PC-3 (cell line): Measurements from ENCODE around the gene MAP3K3. TPM values are rescaled to one million over a fixed set of nuclear protein-coding genes. Genes with fewer than 3 reads are reported as not detected.

Source experiments
- ATAC-seq: fragments of 200-7000 bp; cut with Tn5 transposase; 2 replicates; pipeline ENCODE4 v1.9.1; 2020; ENCODE audit warnings: mild to moderate bottlenecking, moderate library complexity
- BruUV-seq: library from RNA; stranded (reverse); fragments of 400-500 nt; replicated peaks from 2 replicates; lab custom pipeline; 2021; lab: Mats Ljungman, UMichigan
- CTCF ChIA-PET: fragments of 300-600 bp; sonication (Branson Sonifier 250); formaldehyde crosslinking; loops from one replicate; lab custom pipeline; 2022; ENCODE audit warnings: antibody characterized with exemption; lab: Charles Lee
- POLR2A ChIA-PET: fragments of 300-600 bp; sonication (Branson Sonifier 250); formaldehyde crosslinking; loops from one replicate; lab custom pipeline; 2022; ENCODE audit warnings: antibody characterized with exemption; ENCODE audit not compliant: unreplicated experiment; lab: Charles Lee
- DNase-seq: peaks from one replicate; pipeline ENCODE4 v3.0.0-alpha.2; 2015
- H2AFZ ChIP-seq: fragments of 300-600 bp; sonication (generic); 2 replicates; pipeline ENCODE4 v1.6.0; 2016; ENCODE audit warnings: antibody characterized with exemption, low read length
- H3F3A ChIP-seq: fragments of 300-600 bp; sonication (generic); one replicate; pipeline ENCODE4 v1.6.0; 2017; ENCODE audit warnings: antibody characterized with exemption, low read length, control low read depth, mild to moderate bottlenecking; ENCODE audit not compliant: unreplicated experiment
- H3K27ac ChIP-seq: fragments of 300-600 bp; sonication (generic); 2 replicates; pipeline ENCODE4 v1.5.1; 2016; ENCODE audit warnings: mild to moderate bottlenecking, low read length
- H3K27me3 ChIP-seq: fragments of 300-600 bp; sonication (generic); 2 replicates; pipeline ENCODE4 v1.6.1; 2016; ENCODE audit warnings: low read length, mixed read lengths
- H3K36me3 ChIP-seq: fragments of 300-600 bp; sonication (generic); 2 replicates; pipeline ENCODE4 v1.6.1; 2016; ENCODE audit warnings: low read depth, mixed run types, low read length, mixed read lengths
- H3K4me1 ChIP-seq: fragments of 300-600 bp; sonication (generic); 2 replicates; pipeline ENCODE4 v1.5.1; 2016; ENCODE audit warnings: low read length; ENCODE audit not compliant: insufficient read depth
- H3K4me2 ChIP-seq: fragments of 300-600 bp; sonication (generic); 2 replicates; pipeline ENCODE4 v1.6.0; 2016; ENCODE audit warnings: low read length
- H3K4me3 ChIP-seq: fragments of 300-600 bp; sonication (generic); 2 replicates; pipeline ENCODE4 v1.5.1; 2016; ENCODE audit warnings: mild to moderate bottlenecking, low read length, mixed read lengths
- H3K79me2 ChIP-seq: fragments of 300-600 bp; sonication (generic); 2 replicates; pipeline ENCODE4 v1.6.1; 2017; ENCODE audit warnings: low read length, mixed read lengths
- H3K9ac ChIP-seq: fragments of 300-600 bp; sonication (generic); 2 replicates; pipeline ENCODE4 v1.6.0; 2016; ENCODE audit warnings: mild to moderate bottlenecking, low read length
- H3K9me2 ChIP-seq: fragments of 300-600 bp; sonication (generic); replicated peaks from 2 replicates; pipeline ENCODE4 v1.6.1; 2016; ENCODE audit warnings: mixed run types, low read length, mixed read lengths
- H3K9me3 ChIP-seq: fragments of 300-600 bp; sonication (generic); 2 replicates; pipeline ENCODE4 v1.6.1; 2016; ENCODE audit warnings: low read length, mixed read lengths
- H4K20me1 ChIP-seq: fragments of 300-600 bp; sonication (generic); 2 replicates; pipeline ENCODE4 v1.6.1; 2016; ENCODE audit warnings: low read length, mixed read lengths
- EZH2 ChIP-seq: fragments of 300-600 bp; sonication (generic); IDR thresholded peaks from one replicate; pipeline ENCODE4 v1.6.1; 2017; ENCODE audit warnings: antibody characterized with exemption, mild to moderate bottlenecking, low read length; ENCODE audit not compliant: unreplicated experiment
- EZH2phosphoT487 ChIP-seq: fragments of 300-600 bp; sonication (generic); IDR thresholded peaks from 2 replicates; pipeline ENCODE4 v1.6.1; 2018; ENCODE audit warnings: mild to moderate bottlenecking, antibody characterized with exemption, low read length, borderline replicate concordance
- intact Hi-C: fragments of 100-400 bp; cut with micrococcal nuclease; formaldehyde crosslinking; loops from 2 replicates; pipeline ENCODE4 v1.9.0; 2023
- total RNA-seq: library from RNA; depleted of rRNA; stranded (reverse); fragments of >200 nt; gene quantifications from 2 replicates; pipeline ENCODE4 v1.2.3, GENCODE V29; 2014
- TF ChIP-seq, protein P1 (sequence below): fragments of 300-600 bp; sonication (generic); conservative IDR thresholded peaks from 2 replicates; pipeline ENCODE4 v1.5.1; 2017; ENCODE audit warnings: antibody characterized with exemption, low read depth, mild to moderate bottlenecking, low read length

Gene MAP3K3
- total RNA-seq, 1 experiment from 2014 or later, result 27.1 TPM

- no peak overlapping the region for H2AFZ ChIP-seq
- no peaks in the 10 kb centered on the region for H3K79me2 ChIP-seq
- intact Hi-C loops, result loop anchor here (10.0 kb wide), 1 partner anchor 268 kb away; no protein-coding TSS in a partner anchor
- POLR2A ChIA-PET, result no interaction called here
- H3K36me3 ChIP-seq, result peaks cover 8% of the 10 kb centered on the region; the same call in 1 of the 2 replicates
- no peaks in the 10 kb centered on the region for H3K9me3 ChIP-seq
- H3K9ac ChIP-seq, result no peak overlapping the region
- no peaks in the 10 kb centered on the region for H3K27me3 ChIP-seq
- peak; percentile 23; the same call in 1 of the 2 replicates for ATAC-seq
- no peak for DNase-seq
- no peak overlapping the region for H3K27ac ChIP-seq
- CTCF ChIA-PET, result no interaction called here
- no peaks in the 10 kb centered on the region for H3F3A ChIP-seq
- no peak overlapping the region for H3K4me2 ChIP-seq
- no TSS peak for BruUV-seq
- no peaks in the 10 kb centered on the region for H3K9me2 ChIP-seq
- H4K20me1 ChIP-seq, result no peaks in the 10 kb centered on the region
- no peaks in the 10 kb centered on the region for H3K4me1 ChIP-seq
- no peak overlapping the region for H3K4me3 ChIP-seq
- no peak for TF ChIP-seq EZH2
- TF ChIP-seq, protein P1, sequence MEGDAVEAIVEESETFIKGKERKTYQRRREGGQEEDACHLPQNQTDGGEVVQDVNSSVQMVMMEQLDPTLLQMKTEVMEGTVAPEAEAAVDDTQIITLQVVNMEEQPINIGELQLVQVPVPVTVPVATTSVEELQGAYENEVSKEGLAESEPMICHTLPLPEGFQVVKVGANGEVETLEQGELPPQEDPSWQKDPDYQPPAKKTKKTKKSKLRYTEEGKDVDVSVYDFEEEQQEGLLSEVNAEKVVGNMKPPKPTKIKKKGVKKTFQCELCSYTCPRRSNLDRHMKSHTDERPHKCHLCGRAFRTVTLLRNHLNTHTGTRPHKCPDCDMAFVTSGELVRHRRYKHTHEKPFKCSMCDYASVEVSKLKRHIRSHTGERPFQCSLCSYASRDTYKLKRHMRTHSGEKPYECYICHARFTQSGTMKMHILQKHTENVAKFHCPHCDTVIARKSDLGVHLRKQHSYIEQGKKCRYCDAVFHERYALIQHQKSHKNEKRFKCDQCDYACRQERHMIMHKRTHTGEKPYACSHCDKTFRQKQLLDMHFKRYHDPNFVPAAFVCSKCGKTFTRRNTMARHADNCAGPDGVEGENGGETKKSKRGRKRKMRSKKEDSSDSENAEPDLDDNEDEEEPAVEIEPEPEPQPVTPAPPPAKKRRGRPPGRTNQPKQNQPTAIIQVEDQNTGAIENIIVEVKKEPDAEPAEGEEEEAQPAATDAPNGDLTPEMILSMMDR, result no peak
- no peak for TF ChIP-seq EZH2phosphoT487
These were observed 70.1 kb downstream of the MAP3K3 start for GRCh38 chr17:63692195-63692816.

- no peak overlapping the region for H3K9ac ChIP-seq
- TF ChIP-seq EZH2, result no peak
- TF ChIP-seq, protein P1, result no peak
- TF ChIP-seq EZH2phosphoT487, result no peak
- no peak overlapping the region for H3K4me2 ChIP-seq
- H3K4me3 ChIP-seq, result no peak overlapping the region
- BruUV-seq, result no TSS peak
- intact Hi-C loops, result loop anchor here (10.0 kb wide), 1 partner anchor 269 kb away; no protein-coding TSS in a partner anchor
- H3K27ac ChIP-seq, result no peak overlapping the region
- H3K9me2 ChIP-seq, result no peaks in the 10 kb centered on the region
- no peaks in the 10 kb centered on the region for H4K20me1 ChIP-seq
- no peak for ATAC-seq
- H3K4me1 ChIP-seq, result no peaks in the 10 kb centered on the region
- peaks cover 8% of the 10 kb centered on the region; the same call in 1 of the 2 replicates for H3K36me3 ChIP-seq
- H2AFZ ChIP-seq, result no peak overlapping the region
- ChIA-PET CTCF (no interaction called here), POLR2A (no interaction called here)
- no peaks in the 10 kb centered on the region for H3K9me3 ChIP-seq
- no peak for DNase-seq
- H3K79me2 ChIP-seq, result no peaks in the 10 kb centered on the region
- no peaks in the 10 kb centered on the region for H3F3A ChIP-seq
- no peaks in the 10 kb centered on the region for H3K27me3 ChIP-seq
These were observed 71.3 kb downstream of the MAP3K3 start for GRCh38 chr17:63693411-63694113.
